MG63 (cell line): ENCODE measurements around the gene TTYH3. TPM values are rescaled to one million over a fixed set of nuclear protein-coding genes. Genes with fewer than 3 reads are reported as not detected.

Experiments used
- DNase-seq: peaks from one replicate; pipeline ENCODE4 v3.0.0-alpha.2; 2020
- H3K27me3 ChIP-seq: fragments of 250-450 bp; sonication (Bioruptor Pico); 2 replicates; pipeline ENCODE4 v1.5.1; 2020; ENCODE audit warnings: mild to moderate bottlenecking, moderate library complexity
- H3K36me3 ChIP-seq: fragments of 250-450 bp; sonication (Bioruptor Pico); 2 replicates; pipeline ENCODE4 v1.5.1; 2020; ENCODE audit warnings: mild to moderate bottlenecking, moderate library complexity
- H3K4me3 ChIP-seq: fragments of 250-450 bp; sonication (Bioruptor Pico); 2 replicates; pipeline ENCODE4 v1.5.1; 2020; ENCODE audit warnings: mild to moderate bottlenecking, moderate library complexity
- H3K9me3 ChIP-seq: fragments of 250-450 bp; sonication (Bioruptor Pico); 2 replicates; pipeline ENCODE4 v1.5.1; 2020; ENCODE audit warnings: mild to moderate bottlenecking, moderate library complexity
- total RNA-seq: library from RNA; depleted of rRNA; stranded (reverse); fragments of >200 nt; shearing (Covaris generic); gene quantifications from 2 replicates; pipeline ENCODE4 v1.2.3, GENCODE V29; 2014; ENCODE audit warnings: low replicate concordance; rRNA removed

TTYH3 gene
- total RNA-seq, 1 experiment from 2014 or later: 29.8 TPM

GRCh38 chr7:2710901-2711551 is 79.2 kb downstream of the TTYH3 start:
- no peak overlapping the region for H3K4me3 ChIP-seq
- peaks cover 5% of the 10 kb centered on the region for H3K36me3 ChIP-seq
- H3K27me3 ChIP-seq: no peaks in the 10 kb centered on the region
- H3K9me3 ChIP-seq: no peaks in the 10 kb centered on the region
- DNase-seq: no peak

GRCh38 chr7:2711895-2712675 is 80.3 kb downstream of the TTYH3 start:
- no peak for DNase-seq
- Histone ChIP-seq H3K9me3 (no peaks in the 10 kb centered on the region), H3K36me3 (peaks cover 6% of the 10 kb centered on the region), H3K27me3 (no peaks in the 10 kb centered on the region), H3K4me3 (no peak overlapping the region)

GRCh38 chr7:2713370-2713769 is 81.6 kb downstream of the TTYH3 start:
- no peak for DNase-seq
- H3K27me3 ChIP-seq: no peaks in the 10 kb centered on the region
- peaks cover 8% of the 10 kb centered on the region for H3K36me3 ChIP-seq
- no peak overlapping the region for H3K4me3 ChIP-seq
- no peaks in the 10 kb centered on the region for H3K9me3 ChIP-seq

GRCh38 chr7:2713978-2714377 is 82.2 kb downstream of the TTYH3 start:
- no peak for DNase-seq
- Histone ChIP-seq H3K36me3 (peaks cover 9% of the 10 kb centered on the region), H3K27me3 (no peaks in the 10 kb centered on the region), H3K4me3 (no peak overlapping the region), H3K9me3 (no peaks in the 10 kb centered on the region)

Other genes with a start within 250 kb of the TTYH3 start
- 6.2 and 25.5 TPM in 2 replicates for gene CHST12, start 228.4 kb upstream of the TTYH3 start, total RNA-seq
- not detected in 2 replicates for gene GRIFIN, start 155.6 kb upstream of the TTYH3 start, total RNA-seq
- 2.9 and 6.0 TPM in 2 replicates for gene LFNG, start 112.2 kb upstream of the TTYH3 start, total RNA-seq
- gene BRAT1, start 76.5 kb upstream of the TTYH3 start, total RNA-seq: 43.2 and 59.7 TPM in 2 replicates
- gene IQCE, start 73.0 kb upstream of the TTYH3 start, total RNA-seq: 8.6 and 18.2 TPM in 2 replicates
- gene AMZ1, start 56.2 kb downstream of the TTYH3 start, total RNA-seq: 0.03 TPM in 1 of 2 replicates, not detected in the other
- gene GNA12, start 212.3 kb downstream of the TTYH3 start, total RNA-seq: 23.1 and 49.1 TPM in 2 replicates